Measurements from ENCODE around the gene PRPF4.
"Not testable (repeated sequence)": the region's sequence is repeated elsewhere in the genome, so short reads cannot be mapped to it uniquely, and the experiment has no call there.

The PRPF4 gene

DNA sequence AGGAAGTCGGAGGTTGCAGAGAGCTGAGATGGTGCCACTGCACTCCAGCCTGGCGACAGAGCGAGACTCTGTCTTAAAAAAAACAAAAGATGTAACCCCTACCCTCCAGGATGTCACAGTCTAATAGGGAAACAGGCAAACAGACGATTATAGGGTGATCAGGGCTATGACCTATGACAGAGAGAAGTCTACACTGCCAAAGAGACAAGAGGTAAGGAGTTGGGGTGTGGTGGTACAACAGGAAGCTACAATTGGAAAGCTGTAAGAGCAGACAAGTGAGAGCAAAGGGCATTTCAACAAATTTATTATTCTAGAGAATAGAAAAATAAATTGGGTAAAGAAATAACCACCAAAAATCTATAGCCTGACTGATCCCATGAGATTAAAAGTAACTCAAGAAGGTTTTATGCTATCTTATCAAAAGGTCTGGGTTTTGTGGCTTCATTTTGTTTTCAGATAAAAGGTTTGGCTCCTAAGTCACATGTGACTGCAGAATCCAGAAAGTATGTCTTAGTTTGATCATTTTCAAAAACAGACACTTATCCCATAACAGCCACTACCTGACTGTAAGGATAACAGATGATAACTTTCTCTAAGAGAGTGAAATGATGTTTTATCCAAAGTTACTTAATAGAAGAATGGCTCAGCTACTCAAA lies 7.4 kb upstream of the PRPF4 start:
- in situ Hi-C loops (cut with HindIII; ENCODE audit: low sequenced_read_pairs): no loop called here

DNA sequence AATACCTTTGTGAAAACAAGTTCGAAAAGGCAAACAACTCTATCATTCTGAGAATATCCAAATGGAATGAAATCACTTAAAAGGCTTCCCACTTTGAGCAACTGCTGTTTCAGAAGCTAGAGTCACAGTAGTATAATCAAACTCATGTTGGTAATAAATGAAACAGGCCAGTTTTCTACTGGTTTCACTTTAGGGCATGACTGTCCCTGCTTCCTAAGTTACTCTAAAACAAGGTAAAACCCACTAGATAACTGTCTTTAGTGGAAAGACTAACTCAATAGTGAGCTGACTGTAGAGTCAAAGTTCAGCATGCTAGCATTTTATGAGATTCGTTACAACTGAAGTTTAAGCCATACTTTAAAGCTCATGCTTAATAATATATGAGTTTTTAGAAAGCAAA lies 6.1 kb upstream of the PRPF4 start:
- in situ Hi-C loops (cut with HindIII; ENCODE audit: low sequenced_read_pairs): no loop called here

DNA sequence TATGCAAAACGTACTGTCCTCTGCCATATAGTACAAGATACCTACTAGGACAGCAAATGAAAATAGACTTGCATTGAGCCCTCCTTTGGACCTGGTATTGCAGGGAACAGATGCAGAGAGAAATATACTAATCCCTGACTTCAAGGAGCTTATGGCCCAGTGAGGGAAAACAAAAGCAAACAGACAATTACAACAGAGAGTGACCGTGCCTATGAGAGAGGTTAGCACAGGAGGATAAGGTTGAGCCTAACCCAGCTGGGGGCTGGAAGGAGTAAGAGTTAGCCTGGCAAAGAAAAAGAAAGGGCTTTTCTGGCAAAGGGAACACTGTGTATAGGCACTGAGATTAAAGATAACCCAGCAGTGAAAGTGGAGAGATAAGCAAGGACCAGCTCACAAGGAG lies 5.6 kb upstream of the PRPF4 start:
- in situ Hi-C loops (cut with HindIII; ENCODE audit: low sequenced_read_pairs): no loop called here

DNA sequence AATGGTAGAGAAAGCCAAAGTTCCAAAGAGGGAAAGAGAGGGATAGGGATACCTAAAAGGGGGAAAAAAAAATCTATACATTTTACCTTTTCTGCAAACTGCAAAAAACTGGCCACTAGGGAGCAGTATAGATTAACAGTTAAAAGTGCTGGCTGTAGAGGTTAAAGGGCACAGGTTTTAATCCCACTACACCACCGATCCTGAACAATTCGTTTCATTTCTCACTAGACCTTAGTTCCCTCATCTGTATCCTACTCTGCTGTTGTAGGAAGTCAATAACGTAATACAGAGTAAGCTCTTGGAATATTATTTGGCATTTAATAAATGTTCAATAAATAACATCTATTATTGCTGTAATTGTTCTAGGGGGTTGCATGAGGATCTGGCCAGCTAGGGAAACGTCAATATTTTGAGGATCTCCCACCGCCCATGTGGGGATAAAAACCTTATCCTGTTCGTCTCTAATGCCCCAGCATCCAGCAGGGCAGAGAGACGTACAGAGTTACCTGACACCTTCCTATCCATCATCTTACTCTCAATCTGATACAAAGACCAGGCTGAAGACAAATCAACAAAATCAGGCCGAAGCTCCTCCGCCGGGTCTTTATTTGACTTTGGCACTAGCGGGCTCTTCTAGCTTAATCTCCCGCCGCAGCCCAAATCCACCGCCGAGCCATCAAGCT lies 843 bp upstream of the PRPF4 start:
- in situ Hi-C loops (cut with HindIII; ENCODE audit: low sequenced_read_pairs): no loop called here

DNA sequence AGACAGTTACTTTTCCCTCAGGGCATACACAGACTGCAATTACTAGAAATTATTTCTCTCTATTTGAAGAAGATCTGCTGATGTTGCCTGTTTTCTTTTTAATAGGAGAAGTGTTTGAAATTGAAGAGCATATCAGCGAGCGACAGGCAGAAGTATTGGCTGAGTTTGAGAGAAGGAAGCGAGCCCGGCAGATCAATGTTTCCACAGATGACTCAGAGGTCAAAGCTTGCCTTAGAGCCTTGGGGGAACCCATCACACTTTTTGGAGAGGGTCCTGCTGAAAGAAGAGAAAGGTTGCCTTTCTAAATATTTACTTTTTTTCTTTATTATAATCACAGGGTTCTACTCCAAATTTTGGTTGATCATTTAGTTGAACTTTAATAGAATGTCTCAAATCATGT lies 3.4 kb downstream of the PRPF4 start:
- in situ Hi-C loops (cut with HindIII; ENCODE audit: low sequenced_read_pairs): no loop called here

DNA sequence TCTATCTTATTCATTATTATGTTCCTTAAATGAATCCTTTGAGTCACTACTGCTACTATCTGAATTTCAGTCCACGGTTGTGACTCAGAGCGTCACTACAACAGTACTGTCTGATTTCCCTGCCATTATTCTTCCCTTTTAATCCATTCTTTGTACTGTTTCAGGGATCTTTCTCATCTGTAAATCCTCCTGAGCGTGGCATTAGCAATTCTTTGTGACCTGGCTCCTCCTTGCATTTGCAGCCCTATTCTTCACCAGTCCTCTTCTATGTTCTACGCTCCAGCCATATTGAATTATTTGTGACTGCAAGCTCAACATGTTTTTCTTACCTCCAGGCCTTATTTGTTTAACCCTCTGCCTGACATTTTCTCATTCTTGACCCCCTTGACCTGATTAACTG lies 5.9 kb downstream of the PRPF4 start:
- in situ Hi-C loops (cut with HindIII; ENCODE audit: low sequenced_read_pairs): no loop called here

DNA sequence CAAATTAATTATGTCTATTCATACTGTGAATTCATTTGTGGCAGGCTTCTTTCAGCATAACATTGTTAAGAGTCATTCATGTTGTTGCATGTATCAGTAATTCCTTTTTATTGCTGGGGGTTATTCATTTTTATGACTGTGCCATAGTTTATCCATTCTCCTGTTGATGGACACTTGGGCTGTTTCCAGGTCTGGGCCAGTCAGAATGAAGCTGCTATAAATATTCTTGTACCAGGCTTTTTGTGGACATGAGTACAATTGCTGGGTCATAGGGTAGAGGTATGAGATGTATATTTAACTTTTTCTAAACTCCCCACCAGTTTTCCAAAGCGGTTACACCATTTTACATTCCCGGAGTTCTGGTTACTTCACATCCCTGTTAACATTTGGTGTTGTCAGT lies 13.6 kb downstream of the PRPF4 start:
- in situ Hi-C loops (cut with HindIII; ENCODE audit: low sequenced_read_pairs): no loop called here

DNA sequence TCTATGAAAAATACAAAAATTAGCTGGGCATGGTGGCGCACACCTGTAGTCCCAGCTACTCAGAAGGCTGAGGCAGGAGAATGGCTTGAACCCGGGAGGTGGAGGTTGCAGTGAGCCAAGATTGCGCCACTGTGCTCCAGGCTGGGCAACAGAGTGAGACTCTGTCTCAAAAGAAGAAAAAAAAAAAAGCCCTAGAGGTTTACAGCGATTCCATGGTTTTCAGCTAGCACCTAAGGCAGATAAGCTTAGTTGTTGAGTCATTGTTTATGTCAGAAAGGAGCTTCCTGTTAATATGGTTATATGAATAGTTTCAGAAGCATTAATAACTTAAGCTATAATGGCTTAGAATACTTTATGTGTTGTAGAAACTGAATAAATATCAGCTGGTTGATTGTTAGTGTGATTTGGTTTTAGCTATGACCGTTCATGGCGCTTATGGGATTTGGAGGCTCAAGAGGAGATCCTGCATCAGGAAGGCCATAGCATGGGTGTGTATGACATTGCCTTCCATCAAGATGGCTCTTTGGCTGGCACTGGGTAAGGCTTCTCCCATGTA lies 14.7 kb downstream of the PRPF4 start:
- in situ Hi-C loops (cut with HindIII; ENCODE audit: low sequenced_read_pairs): no loop called here

DNA sequence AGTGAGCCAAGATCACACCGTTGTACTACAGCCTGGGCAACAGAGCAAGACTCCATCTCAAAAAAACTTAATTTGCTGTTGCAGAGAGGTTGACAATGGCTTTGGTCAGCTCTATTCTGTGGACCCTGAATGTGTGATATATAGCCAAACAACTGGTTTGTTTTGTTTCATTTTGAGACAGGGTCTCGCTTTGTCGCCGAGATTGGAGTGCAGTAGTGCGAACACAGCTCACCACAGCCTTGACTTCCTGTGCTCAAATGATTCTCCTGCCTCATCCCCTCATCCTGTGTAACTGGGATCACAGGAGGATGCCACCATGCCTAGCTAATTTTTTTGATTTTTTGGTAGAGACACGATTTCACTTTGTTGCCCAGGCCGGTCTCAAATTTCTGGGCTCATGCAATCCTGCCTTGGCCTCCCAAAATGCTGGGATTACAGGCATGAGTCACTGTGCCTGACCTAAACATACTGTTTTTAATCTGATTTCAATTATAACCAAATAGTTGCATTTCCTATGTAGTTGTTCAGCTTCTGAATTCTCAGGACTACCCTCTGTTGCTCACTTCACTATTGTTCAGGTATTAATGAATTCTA lies 17.9 kb downstream of the PRPF4 start:
- in situ Hi-C loops (cut with HindIII; ENCODE audit: low sequenced_read_pairs): no loop called here

DNA sequence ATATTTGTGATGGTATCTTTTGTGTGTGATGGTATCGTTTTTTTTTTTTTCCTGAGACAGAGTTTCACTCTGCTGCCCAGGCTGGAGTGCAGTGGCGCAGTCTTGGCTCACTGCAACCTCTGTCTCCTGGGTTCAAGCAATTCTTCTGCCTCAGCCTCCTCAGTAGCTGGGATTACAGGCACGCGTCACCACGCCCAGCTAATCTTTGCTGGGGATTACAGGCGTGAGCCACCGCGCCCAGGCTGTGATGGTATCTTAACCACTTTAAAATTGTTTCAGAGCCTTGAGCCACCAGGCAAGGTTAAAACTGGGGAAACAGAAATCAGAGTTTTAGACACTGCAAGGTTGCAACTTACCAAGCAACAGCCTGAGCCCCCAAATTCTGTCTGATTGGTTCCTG lies 20.8 kb downstream of the PRPF4 start:
- in situ Hi-C loops (cut with HindIII; ENCODE audit: low sequenced_read_pairs): not testable (repeated sequence)

DNA sequence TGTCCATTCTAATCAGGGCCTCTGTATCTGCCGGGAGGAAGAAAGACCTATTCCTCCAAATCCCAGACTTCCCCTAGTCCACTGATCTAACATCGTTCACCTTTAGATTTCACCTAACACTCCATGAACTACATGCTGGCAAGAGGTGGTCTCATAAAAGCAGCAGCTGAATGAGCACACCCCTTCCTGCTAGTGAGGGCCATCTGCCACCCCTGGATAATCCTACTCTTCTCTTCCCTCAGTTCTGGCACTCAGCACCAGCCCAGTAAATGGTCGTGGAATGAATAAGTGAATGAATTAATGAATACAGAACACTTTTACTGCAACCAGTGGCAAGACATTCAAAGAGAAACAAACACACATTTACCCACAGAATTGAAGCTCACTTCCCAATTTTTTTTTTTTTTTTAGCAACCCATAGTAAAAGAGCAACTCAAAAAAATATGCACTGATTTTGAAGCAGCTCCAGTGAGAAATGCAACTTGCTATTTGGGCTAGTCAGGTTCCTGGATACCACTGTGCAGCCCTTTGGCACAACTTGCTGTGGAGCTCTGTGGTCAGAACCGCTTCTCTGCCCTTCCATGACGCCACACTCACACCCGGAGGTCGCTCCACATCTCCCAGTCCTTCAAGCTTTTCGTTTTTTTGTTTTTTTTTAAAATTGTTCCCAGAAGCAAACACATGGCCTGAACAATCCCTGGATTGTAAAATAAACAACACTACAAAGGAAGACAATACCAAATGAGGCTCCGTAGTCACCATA lies 21.5 kb downstream of the PRPF4 start:
- in situ Hi-C loops (cut with HindIII; ENCODE audit: low sequenced_read_pairs): no loop called here

DNA sequence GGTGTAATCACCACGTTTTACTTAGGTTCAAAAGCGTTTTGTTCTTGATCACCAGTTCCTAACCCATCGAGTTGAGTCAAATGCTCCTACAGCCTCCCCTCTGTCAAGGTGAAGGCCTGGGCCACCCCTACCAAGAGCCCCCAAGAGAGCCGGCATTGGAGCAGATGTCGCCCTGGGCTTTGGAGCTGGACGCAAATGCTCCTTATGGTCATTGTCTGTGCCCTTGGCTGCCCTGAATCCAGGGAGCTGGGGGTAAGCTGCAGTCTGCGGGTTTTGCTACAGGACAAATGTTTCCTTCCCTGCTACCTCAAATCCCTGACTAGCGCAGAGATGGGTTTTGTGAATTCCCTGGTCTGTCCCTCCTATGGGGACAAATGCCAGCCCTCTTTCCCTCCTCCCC lies 22.9 kb downstream of the PRPF4 start:
- in situ Hi-C loops (cut with HindIII; ENCODE audit: low sequenced_read_pairs): no loop called here

DNA sequence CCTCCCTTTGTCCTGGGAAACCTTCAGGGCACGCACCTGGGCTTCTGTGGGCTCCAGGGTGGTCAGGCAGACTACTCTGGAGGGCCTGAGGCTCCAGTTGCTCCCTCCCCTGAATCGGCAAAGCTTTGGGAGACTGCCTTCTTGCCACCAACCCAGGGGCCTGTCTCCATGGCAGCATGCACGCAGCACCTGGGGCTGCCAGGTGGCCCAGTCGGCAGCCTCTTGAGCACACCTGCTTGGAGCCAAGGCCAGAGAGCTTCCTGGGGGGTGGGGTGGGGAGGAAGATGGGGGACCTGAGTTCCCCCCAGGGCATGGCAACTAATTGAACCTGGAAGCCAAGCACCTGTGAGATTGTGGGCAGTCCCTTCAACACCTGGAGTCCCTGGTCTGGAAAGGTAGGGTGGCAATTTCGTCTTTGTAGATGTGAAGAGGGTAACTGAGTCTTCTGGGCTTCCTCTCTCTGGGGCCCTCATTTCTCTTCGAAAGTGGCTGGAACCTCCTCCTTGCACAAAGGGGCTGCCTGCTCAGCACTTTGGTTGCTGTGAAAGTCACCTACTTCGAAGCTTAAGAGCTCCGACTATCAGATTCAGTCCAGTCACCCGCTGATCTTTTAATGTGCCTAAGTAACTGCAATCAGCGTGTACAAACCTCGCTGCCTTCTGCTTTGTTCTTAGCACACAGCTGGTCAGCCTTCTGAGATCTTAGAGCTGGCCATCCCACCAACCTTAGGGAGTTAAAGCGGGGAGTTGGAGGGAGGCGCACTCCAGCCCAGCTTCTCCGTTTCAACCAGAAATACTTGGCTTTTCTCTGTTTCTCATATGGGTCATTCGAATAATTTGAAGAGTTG lies 23.7 kb downstream of the PRPF4 start:
- in situ Hi-C loops (cut with HindIII; ENCODE audit: low sequenced_read_pairs): no loop called here

DNA sequence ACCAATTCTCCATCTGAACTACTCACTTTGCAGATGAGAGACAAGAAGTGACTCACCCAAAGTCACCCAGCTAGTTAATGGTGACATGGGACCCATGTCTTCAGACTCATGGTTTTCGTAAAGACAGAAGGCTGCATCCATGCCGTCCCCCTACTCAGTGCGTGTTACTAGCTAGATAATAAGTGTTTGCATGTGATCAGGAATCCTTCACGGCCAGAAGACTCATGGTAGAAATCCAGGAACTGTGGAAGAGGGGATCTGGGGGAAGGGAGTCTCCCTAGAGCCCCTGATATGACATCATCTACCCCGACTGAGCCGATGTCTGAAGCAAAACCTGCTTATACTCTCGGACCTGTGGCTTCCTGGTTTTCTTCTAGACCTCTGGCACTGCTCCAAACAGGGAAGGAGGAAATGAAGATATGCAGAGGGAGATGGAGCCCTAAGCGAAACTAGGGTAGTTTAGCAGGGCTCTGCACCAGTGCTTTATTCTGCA lies 24.4 kb downstream of the PRPF4 start:
- in situ Hi-C loops (cut with HindIII; ENCODE audit: low sequenced_read_pairs): no loop called here

DNA sequence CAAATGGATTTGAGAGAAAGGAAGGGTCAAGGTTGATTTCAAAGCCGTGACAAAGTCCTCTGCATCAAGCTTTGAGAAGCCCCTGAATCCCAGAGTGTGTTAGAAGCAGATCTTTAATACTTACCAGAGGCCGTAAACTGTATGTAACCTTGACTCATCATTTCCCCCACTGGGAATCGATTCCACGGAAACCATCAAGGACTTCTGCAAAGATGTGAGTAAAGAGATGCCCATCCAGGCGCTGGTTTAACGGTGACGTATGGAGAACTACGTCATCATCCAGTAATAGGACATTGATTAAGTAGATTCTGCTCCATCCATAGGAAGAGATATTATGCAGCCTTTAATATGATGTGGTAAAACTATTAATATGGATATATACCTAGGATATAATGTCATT lies 26.1 kb downstream of the PRPF4 start:
- in situ Hi-C loops (cut with HindIII; ENCODE audit: low sequenced_read_pairs): no loop called here

DNA sequence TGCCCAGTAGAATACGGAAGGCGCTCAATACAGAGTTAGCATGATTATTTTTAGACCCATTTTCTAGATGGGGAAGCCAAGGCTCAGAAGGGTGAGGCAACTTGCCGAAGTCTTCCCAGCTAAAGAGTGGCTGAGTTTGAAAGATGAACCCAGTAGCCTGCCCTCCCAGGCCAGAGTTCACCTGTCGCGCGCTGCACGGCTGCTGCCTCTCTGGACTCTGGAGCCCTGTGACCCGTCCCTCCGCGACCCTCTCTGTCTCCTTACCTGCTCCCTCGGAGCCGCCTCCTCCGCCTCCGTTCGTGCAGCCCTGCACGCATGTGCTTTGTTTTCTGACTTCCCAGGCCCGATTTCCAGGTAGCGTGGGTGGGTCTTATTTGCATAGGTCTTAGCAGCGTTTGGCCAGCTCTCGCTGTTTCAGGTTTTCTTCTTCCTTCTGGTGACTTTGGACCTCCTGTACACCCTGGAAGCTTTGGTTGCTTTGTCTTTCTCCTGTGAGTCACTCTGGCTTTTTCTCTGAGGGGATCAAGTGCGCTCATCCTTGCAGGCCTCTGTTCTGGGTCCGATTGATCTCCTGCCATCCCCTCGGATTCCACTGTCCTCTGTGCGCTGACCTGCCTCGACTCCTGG lies 27.4 kb downstream of the PRPF4 start, which contains the start of gene RNF183:
RNF183 (minus strand) TSS at position 585 of the 627 bp plus-strand sequence. CDS start 5,192 bp downstream, outside the sequence.
- in situ Hi-C loops (cut with HindIII; ENCODE audit: low sequenced_read_pairs): no loop called here

DNA sequence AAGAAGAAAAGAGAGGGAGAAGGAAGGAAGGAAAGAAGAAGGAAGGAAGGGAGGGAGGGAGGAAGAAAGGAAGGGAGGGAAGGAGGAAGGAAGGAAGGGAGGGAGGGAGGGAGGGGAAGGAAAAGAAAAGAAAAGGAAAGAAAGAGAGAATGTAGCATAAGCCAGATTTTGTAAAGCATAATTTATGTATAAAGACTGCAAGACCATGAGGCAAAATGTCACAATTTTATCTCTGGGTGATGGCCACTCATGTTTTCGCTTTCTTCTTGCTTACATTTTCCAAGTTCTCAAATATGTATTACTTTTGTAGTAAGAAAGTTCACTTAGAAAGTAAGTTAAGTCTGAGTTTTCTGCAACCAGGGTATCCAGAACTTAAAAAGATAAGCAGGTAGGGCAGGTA lies 31.1 kb downstream of the PRPF4 start:
- in situ Hi-C loops (cut with HindIII; ENCODE audit: low sequenced_read_pairs): no loop called here

DNA sequence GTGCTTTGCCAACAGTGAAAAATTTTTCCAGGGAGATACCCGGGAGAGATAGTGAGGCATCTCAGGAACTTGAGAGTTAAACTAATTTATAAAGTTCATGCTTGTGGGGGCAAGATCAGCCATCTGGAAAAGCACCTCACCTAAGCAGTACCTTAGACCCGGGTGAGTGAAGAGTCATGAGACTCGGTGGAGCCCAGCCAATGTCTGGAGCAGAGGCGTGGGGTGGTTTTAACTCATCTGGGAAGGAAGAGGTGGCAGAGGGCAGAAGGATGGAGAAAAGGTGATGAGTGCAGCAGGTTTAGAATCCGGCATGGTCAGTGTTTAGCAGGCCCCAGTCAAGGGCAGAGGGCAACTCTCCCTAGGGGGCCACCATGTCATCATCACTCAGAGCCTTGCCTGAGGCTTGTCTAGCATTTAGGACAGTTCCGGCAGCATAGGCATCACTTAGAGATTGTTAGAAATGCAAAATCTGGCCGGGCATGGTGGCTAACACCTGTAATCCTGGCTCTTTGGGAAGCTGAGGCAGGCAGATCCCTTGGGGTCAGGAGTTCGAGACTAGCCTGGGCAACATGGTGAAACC lies 32.0 kb downstream of the PRPF4 start:
- in situ Hi-C loops (cut with HindIII; ENCODE audit: low sequenced_read_pairs): no loop called here

DNA sequence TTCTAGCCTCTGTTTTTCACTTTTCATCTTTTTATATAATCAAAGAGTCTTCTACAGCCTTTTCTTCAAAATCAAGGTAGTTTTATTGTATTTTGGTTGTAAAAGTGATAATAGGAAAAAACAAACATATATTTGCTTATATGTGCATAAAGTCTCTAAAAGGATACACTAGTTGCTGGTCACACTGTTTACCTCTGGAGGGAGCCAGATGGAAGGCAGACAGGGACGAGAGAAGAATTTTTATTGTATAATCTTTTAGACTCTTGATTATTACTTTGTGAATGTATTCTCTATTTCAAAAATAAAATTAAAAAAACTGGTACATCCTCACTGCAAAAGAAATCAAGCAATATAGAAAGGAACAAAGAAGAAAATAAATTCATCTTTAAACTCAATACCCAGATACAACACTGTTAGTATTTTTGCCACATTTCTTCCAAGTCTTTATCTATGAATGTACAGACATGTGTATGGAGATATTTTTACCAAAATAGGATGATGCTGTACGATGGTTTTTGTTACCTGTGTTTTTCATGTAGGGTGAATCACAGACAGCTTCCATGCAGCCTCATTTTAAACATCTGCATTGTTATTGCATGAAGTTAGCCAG lies 33.9 kb downstream of the PRPF4 start:
- in situ Hi-C loops (cut with HindIII; ENCODE audit: low sequenced_read_pairs): no loop called here

Data from DLD1 (cell line).